Left cardiac atrium (tissue), 4 donors: ENCODE measurements around the gene DDIT4. TPM values are rescaled to one million over a fixed set of nuclear protein-coding genes. Genes with fewer than 3 reads are reported as not detected.
"Not testable (repeated sequence)": the region's sequence is repeated elsewhere in the genome, so short reads cannot be mapped to it uniquely, and the experiment has no call there.

Source experiments
- ATAC-seq, 2 donors: fragments of 200-7000 bp; cut with Tn5 transposase; one replicate each; pipeline ENCODE4 v1.9.1; 2020; ENCODE audit warnings: mild to moderate bottlenecking in 2 of 2, moderate library complexity in 2 of 2
- DNase-seq: peaks from one replicate; pipeline ENCODE4 v3.0.0-alpha.2; 2020
- intact Hi-C, 2 donors: fragments of 100-400 bp; cut with DNase I; formaldehyde crosslinking; loops; one replicate each; pipeline versions ENCODE4 v1.14.1 to v1.15.1; 2022 to 2023
- total RNA-seq, 2 donors: library from RNA; stranded (reverse); fragmentation: NEBNext Ultra II Directional; extraction: Animal tissue kit (Norgen Biotek cat#: 25700); gene quantifications; one replicate each; pipeline ENCODE4 v1.2.1, GENCODE V29; 2021
- donor health status: DM: no; HTN: yes; CAD: no.
- donor health status: DM: no; HTN: yes; CAD: no; lungs with severe emphysema.
- donor health status: DM: yes; HTN: yes; CAD: no.
- donor health status: Dilated cardiomyopathy.

Gene DDIT4
- total RNA-seq, 2 donors from 2014 or later = 88.8 to 112 TPM

- ATAC-seq (no peak), DNase-seq (no peak)
- intact Hi-C loops = no loop called here
These were observed 11.8 kb upstream of the DDIT4 start for GRCh38 chr10:72261784-72262404.

DNA sequence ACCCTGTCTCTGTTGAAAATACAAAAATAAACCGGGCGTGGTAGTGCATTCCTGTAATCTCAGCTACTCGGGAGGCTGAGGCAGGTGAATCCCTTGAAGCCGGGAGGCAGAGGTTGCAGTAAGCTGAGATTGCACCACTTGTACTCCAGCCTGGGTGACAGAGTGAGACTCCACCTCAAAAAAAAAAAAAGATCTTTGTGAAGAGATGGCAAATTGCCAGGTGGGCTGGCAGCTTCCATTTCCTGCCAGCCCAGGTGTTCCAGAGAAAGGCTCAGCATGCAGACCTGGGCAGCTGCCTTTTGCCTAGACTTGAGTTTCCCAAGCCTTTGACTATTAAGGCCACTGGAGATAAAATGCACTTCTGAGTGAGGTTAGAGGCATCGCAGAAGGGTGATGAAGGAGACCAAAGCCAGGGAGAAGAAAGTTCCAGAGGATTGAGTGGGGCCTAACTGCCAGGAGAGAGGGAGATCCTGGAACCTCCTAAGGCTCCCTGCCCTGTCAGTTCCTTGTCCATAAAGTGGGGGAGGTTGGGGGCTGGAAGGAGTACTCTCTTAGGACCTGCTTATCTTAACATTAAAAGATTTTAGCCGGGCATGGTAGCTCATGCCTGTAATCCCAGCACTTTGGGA is 10.0 kb upstream of the DDIT4 start:
- no peak for DNase-seq
- intact Hi-C loops = no loop called here

GRCh38 chr10:72264536-72264935 is 9.2 kb upstream of the DDIT4 start:
- intact Hi-C loops = no loop called here
- no peak for DNase-seq

More for the DNA sequence above, 10.0 kb upstream of the DDIT4 start:
- ATAC-seq = no peak

GRCh38 chr10:72265508-72265907 is 8.2 kb upstream of the DDIT4 start:
- intact Hi-C loops = no loop called here
- no peak for DNase-seq

More at GRCh38 chr10:72264536-72264935, 9.2 kb upstream of the DDIT4 start:
- ATAC-seq = no peak

GRCh38 chr10:72265990-72266865 is 7.5 kb upstream of the DDIT4 start:
- intact Hi-C loops = no loop called here
- DNase-seq (no peak), ATAC-seq (no peak)

More at GRCh38 chr10:72265508-72265907, 8.2 kb upstream of the DDIT4 start:
- no peak for ATAC-seq

DNA sequence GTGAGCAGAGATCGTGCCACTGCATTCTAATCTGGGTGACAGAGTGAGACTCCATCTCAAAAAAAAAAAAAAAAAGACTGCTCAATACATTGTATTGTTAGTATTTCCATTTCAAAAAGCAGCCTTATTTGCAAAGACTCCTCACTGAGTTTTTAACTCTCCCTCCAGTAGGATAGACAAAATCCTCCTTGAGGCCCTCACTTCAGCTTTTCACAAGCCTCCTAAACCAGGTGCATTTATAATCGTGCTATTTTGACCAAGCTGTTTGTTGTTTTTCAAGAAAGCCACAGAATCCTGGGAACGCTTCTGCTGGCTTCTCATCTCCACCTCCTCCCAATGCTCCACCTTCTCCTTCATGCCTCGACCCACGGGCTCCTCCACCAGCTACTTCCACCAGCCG is 6.3 kb upstream of the DDIT4 start:
- intact Hi-C loops = no loop called here
- no peak for DNase-seq
- ATAC-seq = no peak

DNA sequence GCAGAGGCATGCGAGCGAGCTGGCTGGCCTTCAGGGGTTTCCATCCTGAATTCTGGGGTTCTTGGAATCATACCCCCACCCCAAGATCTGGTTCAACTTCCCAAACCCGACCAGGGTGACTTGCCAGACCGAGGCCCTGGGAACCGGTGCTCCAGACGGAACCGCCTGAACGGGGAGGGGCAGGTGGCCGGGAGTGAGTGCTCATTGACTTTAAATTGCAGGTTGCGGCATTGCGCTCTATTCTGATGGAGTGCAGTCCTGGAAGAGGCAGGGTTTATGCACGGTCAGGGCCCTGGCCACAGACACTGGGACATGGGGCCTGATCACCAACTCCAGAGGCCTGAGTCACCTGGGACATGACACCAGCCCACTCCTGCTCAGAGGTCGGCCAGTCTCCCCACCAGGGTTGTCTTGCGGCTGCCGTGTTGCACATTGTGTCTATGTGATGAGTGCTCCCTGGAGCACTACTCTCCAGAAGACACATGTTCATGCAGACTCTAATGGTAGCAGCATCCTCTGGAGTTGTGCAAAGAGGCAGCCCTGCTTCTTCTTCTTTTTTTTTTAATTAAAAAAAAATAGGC is 5.8 kb upstream of the DDIT4 start:
- intact Hi-C loops = no loop called here
- DNase-seq (no peak), ATAC-seq (no peak)

- ATAC-seq, DNase-seq, intact Hi-C loops: not testable (repeated sequence)
These were observed 5.1 kb upstream of the DDIT4 start for GRCh38 chr10:72268475-72269200.

- intact Hi-C loops = loop anchor here (5.0 to 10.0 kb wide), 3 partner anchors 47 to 54 kb away; partner anchors contain the start of genes ANAPC16 (in 1 of the 2) and ASCC1 (in 1 of the 2)
- ATAC-seq (no peak), DNase-seq (no peak)
These were observed 3.0 kb upstream of the DDIT4 start for GRCh38 chr10:72270607-72271281.

- peak; percentile 94 for DNase-seq
- intact Hi-C loops = loop anchor here (2.0 to 10.0 kb wide), 4 partner anchors 18 to 56 kb away; partner anchors contain the start of genes ANAPC16 (in 1 of the 2) and ASCC1 (in 1 of the 2)
- peak; percentile 74 to 78 for ATAC-seq
These were observed 875 bp upstream of the DDIT4 start for GRCh38 chr10:72272689-72273409.

DNA sequence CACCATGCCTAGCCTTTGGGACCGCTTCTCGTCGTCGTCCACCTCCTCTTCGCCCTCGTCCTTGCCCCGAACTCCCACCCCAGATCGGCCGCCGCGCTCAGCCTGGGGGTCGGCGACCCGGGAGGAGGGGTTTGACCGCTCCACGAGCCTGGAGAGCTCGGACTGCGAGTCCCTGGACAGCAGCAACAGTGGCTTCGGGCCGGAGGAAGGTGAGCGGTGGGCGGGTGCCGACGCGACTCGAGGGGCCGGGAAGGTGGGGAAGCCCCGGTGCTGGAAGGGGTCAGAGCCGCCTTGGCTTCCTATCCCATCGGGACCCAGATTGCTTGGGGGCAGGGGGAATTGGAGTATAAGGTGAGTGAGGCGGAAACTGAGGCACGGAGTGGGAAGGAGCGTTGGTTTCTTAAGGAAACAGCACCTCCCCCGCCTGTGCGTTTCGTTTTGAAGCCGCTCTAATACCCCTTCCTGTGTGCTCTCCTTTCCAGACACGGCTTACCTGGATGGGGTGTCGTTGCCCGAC is 547 bp downstream of the DDIT4 start:
- peak; percentile 54 for DNase-seq
- peak; percentile 1 to 7 for ATAC-seq
- intact Hi-C loops = loop anchor here (5.0 to 10.0 kb wide), 3 partner anchors 43 to 57 kb away; partner anchors contain the start of genes ANAPC16 (in 1 of the 2) and ASCC1 (in 1 of the 2)

- ATAC-seq = peak; percentile 20 to 28
- intact Hi-C loops = loop anchor here (5.0 to 10.0 kb wide), 3 partner anchors 42 to 58 kb away; partner anchors contain the start of genes ANAPC16 (in 1 of the 2) and ASCC1 (in 1 of the 2)
- DNase-seq = peak; percentile 77
These were observed 1.1 kb downstream of the DDIT4 start for GRCh38 chr10:72274730-72275350.

DNA sequence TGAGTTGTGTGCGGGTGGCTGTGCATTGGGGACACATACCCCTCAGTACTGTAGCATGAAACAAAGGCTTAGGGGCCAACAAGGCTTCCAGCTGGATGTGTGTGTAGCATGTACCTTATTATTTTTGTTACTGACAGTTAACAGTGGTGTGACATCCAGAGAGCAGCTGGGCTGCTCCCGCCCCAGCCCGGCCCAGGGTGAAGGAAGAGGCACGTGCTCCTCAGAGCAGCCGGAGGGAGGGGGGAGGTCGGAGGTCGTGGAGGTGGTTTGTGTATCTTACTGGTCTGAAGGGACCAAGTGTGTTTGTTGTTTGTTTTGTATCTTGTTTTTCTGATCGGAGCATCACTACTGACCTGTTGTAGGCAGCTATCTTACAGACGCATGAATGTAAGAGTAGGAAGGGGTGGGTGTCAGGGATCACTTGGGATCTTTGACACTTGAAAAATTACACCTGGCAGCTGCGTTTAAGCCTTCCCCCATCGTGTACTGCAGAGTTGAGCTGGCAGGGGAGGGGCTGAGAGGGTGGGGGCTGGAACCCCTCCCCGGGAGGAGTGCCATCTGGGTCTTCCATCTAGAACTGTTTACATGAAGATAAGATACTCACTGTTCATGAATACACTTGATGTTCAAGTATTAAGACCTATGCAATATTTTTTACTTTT is 1.8 kb downstream of the DDIT4 start:
- intact Hi-C loops = loop anchor here in 1 of 2 donors (10.0 kb wide), 1 partner anchor 49 kb away; no protein-coding TSS in a partner anchor
- DNase-seq (no peak), ATAC-seq (no peak)

DNA sequence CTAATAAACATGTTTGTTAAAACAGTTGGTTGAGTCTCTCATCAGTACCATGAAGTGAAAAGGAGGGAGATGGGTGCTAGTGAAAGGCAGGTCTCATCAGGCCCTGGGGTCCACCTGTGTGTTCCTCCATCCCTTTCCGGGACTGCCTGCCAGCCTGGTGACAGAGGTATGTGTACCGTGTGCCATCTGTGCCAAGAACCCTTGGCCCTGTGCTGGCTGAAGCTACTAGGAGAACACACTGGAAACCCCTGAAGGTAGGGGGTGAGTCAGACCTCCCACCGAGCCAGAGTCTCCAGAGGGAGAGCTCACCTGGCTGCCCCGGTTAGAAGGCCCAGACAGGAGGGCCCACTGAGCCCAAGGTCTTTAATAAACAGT is 2.3 kb downstream of the DDIT4 start:
- intact Hi-C loops = loop anchor here in 1 of 2 donors (10.0 kb wide), 1 partner anchor 49 kb away; no protein-coding TSS in a partner anchor
- DNase-seq = no peak
- ATAC-seq = no peak

DNA sequence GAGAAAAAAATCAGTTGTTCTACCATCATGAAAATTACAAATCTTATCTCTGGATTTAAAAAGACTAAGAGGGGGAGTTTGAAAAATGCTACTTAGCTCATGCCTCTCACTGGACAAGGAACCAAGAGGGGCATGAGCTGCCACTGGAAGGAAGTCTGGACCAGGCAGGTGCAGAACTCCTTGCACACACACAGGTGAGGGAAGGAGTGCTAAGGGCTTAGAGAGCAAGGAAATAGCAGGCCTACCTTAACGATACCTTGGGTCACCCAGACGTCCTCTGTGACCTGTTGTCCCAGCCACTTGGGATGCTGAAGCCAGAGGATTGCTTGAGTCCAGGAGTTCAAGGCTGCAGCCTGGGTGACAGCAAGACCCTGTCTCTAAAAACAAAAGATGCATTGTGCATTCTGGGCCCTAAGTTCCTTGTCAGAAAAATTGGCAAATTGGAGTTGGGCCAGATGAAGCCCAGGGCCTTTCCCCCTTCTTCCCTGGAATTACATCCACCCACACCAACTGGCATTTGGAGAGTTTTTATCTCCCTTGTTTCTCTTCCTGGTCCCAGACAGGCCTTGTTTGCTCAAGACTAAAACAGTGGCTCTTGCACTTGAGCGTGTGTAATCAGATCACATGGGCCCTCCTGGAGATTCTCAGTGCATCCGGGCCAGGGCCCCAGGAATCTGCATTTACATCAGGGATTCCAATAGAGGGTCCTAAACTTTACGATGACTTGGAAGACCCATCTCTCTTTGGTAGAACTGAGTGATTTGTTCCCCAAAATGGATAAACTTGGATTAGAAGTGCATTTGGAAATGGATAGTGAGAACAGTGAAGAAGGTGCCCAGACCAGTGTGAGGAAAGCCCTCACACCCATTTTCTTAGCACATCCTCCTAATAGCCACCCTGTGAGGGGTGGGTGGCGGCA is 3.0 kb downstream of the DDIT4 start:
- intact Hi-C loops = loop anchor here in 1 of 2 donors (10.0 kb wide), 1 partner anchor 48 kb away; no protein-coding TSS in a partner anchor
- ATAC-seq = no peak
- DNase-seq = no peak
